Panc1 (cell line): ENCODE measurements around the gene WAC. TPM values are rescaled to one million over a fixed set of nuclear protein-coding genes. Genes with fewer than 3 reads are reported as not detected.

Experiments
- ATAC-seq: fragments of 200-7000 bp; cut with Tn5 transposase; 2 replicates; pipeline ENCODE4 v1.9.1; 2020; ENCODE audit warnings: mild to moderate bottlenecking, moderate library complexity
- BruUV-seq: library from RNA; stranded (reverse); fragments of 400-500 nt; replicated peaks from 2 replicates; lab custom pipeline; 2021; lab: Mats Ljungman, UMichigan
- CTCF ChIA-PET: fragments of 300-600 bp; sonication (Branson Sonifier 250); formaldehyde crosslinking; loops from one replicate; lab custom pipeline; 2022; ENCODE audit warnings: antibody characterized with exemption; lab: Charles Lee
- POLR2A ChIA-PET: fragments of 300-600 bp; sonication (Branson Sonifier 250); formaldehyde crosslinking; loops from one replicate; lab custom pipeline; 2022; ENCODE audit warnings: antibody characterized with exemption; lab: Charles Lee
- DNase-seq: peaks from one replicate; pipeline ENCODE4 v3.0.0-alpha.2; 2010; ENCODE audit warnings: low read depth, low spot score
- H3K27ac ChIP-seq: 2 replicates; pipeline ENCODE4 v1.5.1; 2011; ENCODE audit warnings: mild to moderate bottlenecking, low read length, inconsistent platforms
- H3K27me3 ChIP-seq: fragments of 200-500 bp; sonication (Bioruptor generic); 2 replicates; pipeline ENCODE4 v1.6.0; 2014; ENCODE audit warnings: low read length, inconsistent platforms; ENCODE audit not compliant: control insufficient read depth, insufficient read depth
- H3K36me3 ChIP-seq: fragments of 200-500 bp; sonication (Bioruptor generic); 2 replicates; pipeline ENCODE4 v1.5.1; 2014; ENCODE audit warnings: inconsistent platforms, mild to moderate bottlenecking, low read length, moderate library complexity; ENCODE audit not compliant: control insufficient read depth, insufficient read depth
- H3K4me1 ChIP-seq: 2 replicates; pipeline ENCODE4 v1.5.1; 2011; ENCODE audit warnings: inconsistent platforms, mild to moderate bottlenecking, low read length, moderate library complexity; ENCODE audit not compliant: control insufficient read depth, insufficient read depth
- H3K4me3 ChIP-seq, 2 experiments: 2 replicates each; pipeline ENCODE4 v1.5.1; 2011 to 2012; ENCODE audit warnings: low read depth in 2 of 2, low read length in 2 of 2, mild to moderate bottlenecking in 2 of 2, inconsistent platforms in 1 of 2, moderate library complexity in 1 of 2
- H3K9me3 ChIP-seq: fragments of 200-500 bp; sonication (Bioruptor generic); 2 replicates; pipeline ENCODE4 v1.5.1; 2014; ENCODE audit warnings: low read depth, mild to moderate bottlenecking, inconsistent platforms, low read length, moderate library complexity; ENCODE audit not compliant: control insufficient read depth, insufficient read depth
- CTCF ChIP-seq: fragments of 450-650 bp; IDR thresholded peaks from 2 replicates; pipeline ENCODE4 v1.5.1; 2017; ENCODE audit warnings: mild to moderate bottlenecking
- POLR2AphosphoS5 ChIP-seq: IDR thresholded peaks from 2 replicates; pipeline ENCODE4 v1.6.1; 2012; ENCODE audit warnings: mild to moderate bottlenecking, low read depth, low read length, moderate library complexity
- REST ChIP-seq, 2 experiments: IDR thresholded peaks; 2 replicates each; pipeline ENCODE4 v1.6.1; 2011 to 2012; ENCODE audit warnings: low read depth in 2 of 2, control low read depth in 1 of 2, low read length in 1 of 2, mild to moderate bottlenecking in 1 of 2, moderate library complexity in 1 of 2; ENCODE audit not compliant: insufficient read depth in 1 of 2
- SIN3A ChIP-seq: IDR thresholded peaks from 2 replicates; pipeline ENCODE4 v1.6.1; 2012; ENCODE audit warnings: low read depth, mild to moderate bottlenecking, low read length, moderate library complexity, borderline replicate concordance; ENCODE audit not compliant: insufficient read depth
- TCF7L2 ChIP-seq: IDR thresholded peaks from 2 replicates; pipeline ENCODE4 v1.6.1; 2011; ENCODE audit warnings: mild to moderate bottlenecking, low read depth, low read length, inconsistent platforms
- in situ Hi-C: cut with HindIII; loops from 2 replicates; pipeline ENCODE4 v1.10.0; 2016; ENCODE audit warnings: low sequenced_read_pairs, low pct_unique_long_range_greater_than_20kb
- intact Hi-C: fragments of 100-400 bp; cut with micrococcal nuclease; formaldehyde crosslinking; loops from one replicate; pipeline ENCODE4 v1.10.0; 2022; ENCODE audit not compliant: unreplicated experiment
- total RNA-seq: library from RNA; stranded (reverse); gene quantifications from one replicate; pipeline ENCODE4 v1.2.1, GENCODE V29; 2021; ENCODE audit not compliant: unreplicated experiment

WAC gene
- total RNA-seq, 1 experiment from 2014 or later: 70.7 TPM

- H3K27me3 ChIP-seq: no peaks in the 10 kb centered on the region
- ChIA-PET CTCF (no interaction called here), POLR2A (no interaction called here)
- no TSS peak for BruUV-seq
- intact Hi-C loops: no loop called here
- TF ChIP-seq TCF7L2 (no peak), POLR2AphosphoS5 (no peak), REST (IDR thresholded peaks at IDR 0.05; ENCODE audit: insufficient read depth in 1 of 2, low read depth in 2 of 2, low read length in 1 of 2) (no peak), SIN3A (no peak), CTCF (no peak)
- H3K9me3 ChIP-seq: no peaks in the 10 kb centered on the region
- no peak for DNase-seq
- H3K27ac ChIP-seq: no peak overlapping the region
- H3K4me1 ChIP-seq: no peaks in the 10 kb centered on the region
- H3K4me3 ChIP-seq: no peak overlapping the region
- no peaks in the 10 kb centered on the region for H3K36me3 ChIP-seq
- ATAC-seq: no peak
- in situ Hi-C loops: no loop called here
Measured at GRCh38 chr10:28508304-28508925, 24.5 kb upstream of the WAC start.

- Histone ChIP-seq H3K9me3 (no peaks in the 10 kb centered on the region), H3K27me3 (no peaks in the 10 kb centered on the region), H3K36me3 (no peaks in the 10 kb centered on the region), H3K4me1 (no peaks in the 10 kb centered on the region), H3K4me3 (no peak overlapping the region), H3K27ac (no peak overlapping the region)
- BruUV-seq: no TSS peak
- POLR2A ChIA-PET: no interaction called here
- in situ Hi-C loops: no loop called here
- TF ChIP-seq POLR2AphosphoS5: no peak
- no peak for TF ChIP-seq SIN3A
- TF ChIP-seq REST (IDR thresholded peaks at IDR 0.05; ENCODE audit: insufficient read depth in 1 of 2, low read depth in 2 of 2, low read length in 1 of 2): no peak
- no peak for TF ChIP-seq TCF7L2
- TF ChIP-seq CTCF: no peak
- intact Hi-C loops: no loop called here
- CTCF ChIA-PET: no interaction called here
- DNase-seq: no peak
- no peak for ATAC-seq
Measured at GRCh38 chr10:28509286-28509685, 23.6 kb upstream of the WAC start.
